Measurements from ENCODE around the gene LLCFC1.

LLCFC1 gene

DNA sequence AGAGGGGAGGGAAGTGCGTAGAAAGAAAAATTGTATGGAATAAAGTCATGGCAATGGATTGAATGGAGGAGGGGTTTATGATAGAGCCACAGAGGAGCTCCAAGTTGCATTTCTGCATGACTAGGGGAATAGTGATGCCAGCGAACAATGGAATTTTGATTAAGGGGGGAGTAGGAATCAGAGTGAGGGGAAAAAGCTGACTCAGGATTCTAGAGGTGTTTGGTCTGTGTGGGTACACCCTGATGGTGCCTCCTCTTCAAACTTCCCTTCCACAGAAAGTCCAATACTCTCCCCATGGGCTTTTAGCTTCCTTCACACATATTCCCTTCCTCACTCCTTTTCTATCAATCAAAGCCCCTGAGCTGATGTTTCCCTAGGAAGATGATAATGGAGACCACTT, 24.7 kb downstream of the LLCFC1 start:
- TF ChIP-seq GATA2 (IDR thresholded peaks at IDR 0.05; ENCODE audit: low read depth, low read length) (no peak), GATA3 (IDR thresholded peaks at IDR 0.05; ENCODE audit: low read depth, low read length) (no peak)

GRCh38 chr7:142964502-142965246, 25.4 kb downstream of the LLCFC1 start:
- TF ChIP-seq GATA3 (IDR thresholded peaks at IDR 0.05; ENCODE audit: low read depth, low read length), result no peak
- no peak for TF ChIP-seq GATA2 (IDR thresholded peaks at IDR 0.05; ENCODE audit: low read depth, low read length)

GRCh38 chr7:142968229-142968628, 28.9 kb downstream of the LLCFC1 start:
- TF ChIP-seq GATA2 (IDR thresholded peaks at IDR 0.05; ENCODE audit: low read depth, low read length) (no peak), GATA3 (IDR thresholded peaks at IDR 0.05; ENCODE audit: low read depth, low read length) (no peak)

DNA sequence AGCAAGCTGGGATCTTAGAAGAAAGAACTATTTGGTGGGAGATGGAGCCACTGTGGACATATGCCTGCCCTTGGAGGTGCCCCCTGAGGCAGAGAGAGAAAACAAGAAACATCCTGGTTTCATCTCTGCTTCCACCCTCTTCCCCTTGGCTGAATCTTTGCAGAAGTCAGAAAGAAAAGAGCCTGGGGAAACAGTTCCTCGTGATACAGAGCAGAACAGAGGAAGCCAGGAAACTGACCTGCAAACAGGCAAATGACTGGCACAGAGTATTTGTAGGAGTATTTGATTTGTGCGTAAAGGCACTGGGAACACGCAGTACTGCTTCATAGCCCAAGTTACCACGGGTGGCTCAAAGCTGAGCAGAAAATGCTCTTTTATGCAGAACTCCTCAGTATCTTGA, 29.9 kb downstream of the LLCFC1 start:
- TF ChIP-seq GATA2 (IDR thresholded peaks at IDR 0.05; ENCODE audit: low read depth, low read length), result no peak
- no peak for TF ChIP-seq GATA3 (IDR thresholded peaks at IDR 0.05; ENCODE audit: low read depth, low read length)

DNA sequence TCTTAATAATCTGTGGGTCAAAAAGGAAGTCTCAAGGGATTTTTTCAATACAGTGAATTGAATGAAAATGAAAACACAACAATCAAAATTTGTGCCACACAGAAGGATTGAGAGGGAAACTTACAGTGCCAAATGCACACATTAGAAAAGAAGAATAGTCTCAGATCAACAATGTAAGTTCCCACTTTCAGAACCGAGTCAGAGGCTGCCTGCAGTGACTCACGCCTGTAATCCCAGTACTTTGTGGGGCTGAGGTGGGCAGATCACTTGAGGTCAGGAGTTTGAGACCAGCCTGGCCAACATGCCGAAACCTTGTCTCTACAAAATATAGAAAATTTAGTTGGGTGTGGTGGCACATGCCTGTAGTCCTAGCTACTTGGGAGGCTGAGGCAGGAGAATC, 35.3 kb downstream of the LLCFC1 start:
- no peak for TF ChIP-seq GATA2 (IDR thresholded peaks at IDR 0.05; ENCODE audit: low read depth, low read length)
- no peak for TF ChIP-seq GATA3 (IDR thresholded peaks at IDR 0.05; ENCODE audit: low read depth, low read length)

- TF ChIP-seq GATA2 (IDR thresholded peaks at IDR 0.05; ENCODE audit: low read depth, low read length) (no peak), GATA3 (IDR thresholded peaks at IDR 0.05; ENCODE audit: low read depth, low read length) (no peak)
Observed at GRCh38 chr7:142983825-142984224, 44.5 kb downstream of the LLCFC1 start.

DNA sequence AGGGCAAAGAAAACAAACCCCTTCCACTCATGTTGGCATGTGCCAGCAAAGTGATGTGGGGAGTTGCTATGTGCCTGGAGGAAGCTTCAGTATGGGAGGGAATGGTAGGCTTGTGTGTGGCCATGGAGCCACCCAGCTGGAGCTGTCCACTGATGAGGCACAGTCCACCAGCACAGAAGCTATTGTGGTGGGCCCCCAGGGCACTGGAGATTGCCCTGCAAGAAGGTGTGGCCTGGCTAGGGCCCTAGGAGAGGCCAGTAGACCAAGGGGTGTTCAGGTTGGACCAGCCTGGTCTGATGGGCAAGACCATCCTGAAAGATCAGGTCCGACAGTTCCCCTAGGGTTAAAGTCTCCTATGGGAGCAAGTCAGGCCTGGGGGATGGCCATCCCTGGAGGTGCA, 45.0 kb downstream of the LLCFC1 start:
- TF ChIP-seq GATA3 (IDR thresholded peaks at IDR 0.05; ENCODE audit: low read depth, low read length) (no peak), GATA2 (IDR thresholded peaks at IDR 0.05; ENCODE audit: low read depth, low read length) (no peak)

Data from SH-SY5Y (cell line).